GM23248 (cell line): ENCODE data around the gene MED25.
"Not testable (repeated sequence)": the region's sequence is repeated elsewhere in the genome, so short reads cannot be mapped to it uniquely, and the experiment has no call there.

ENCODE experiments used
- EZH2 ChIP-seq: fragments of 200-600 bp; sonication (generic); IDR thresholded peaks from 2 replicates; pipeline ENCODE4 v1.6.1; 2018; ENCODE audit warnings: antibody characterized with exemption, mild to moderate bottlenecking; ENCODE audit not compliant: insufficient read depth, poor library complexity, severe bottlenecking
- EZH2phosphoT487 ChIP-seq: fragments of 200-600 bp; sonication (generic); IDR thresholded peaks from 2 replicates; pipeline ENCODE4 v1.6.1; 2018; ENCODE audit warnings: antibody characterized with exemption, moderate library complexity, mild to moderate bottlenecking, low read depth; ENCODE audit not compliant: insufficient read depth

DNA sequence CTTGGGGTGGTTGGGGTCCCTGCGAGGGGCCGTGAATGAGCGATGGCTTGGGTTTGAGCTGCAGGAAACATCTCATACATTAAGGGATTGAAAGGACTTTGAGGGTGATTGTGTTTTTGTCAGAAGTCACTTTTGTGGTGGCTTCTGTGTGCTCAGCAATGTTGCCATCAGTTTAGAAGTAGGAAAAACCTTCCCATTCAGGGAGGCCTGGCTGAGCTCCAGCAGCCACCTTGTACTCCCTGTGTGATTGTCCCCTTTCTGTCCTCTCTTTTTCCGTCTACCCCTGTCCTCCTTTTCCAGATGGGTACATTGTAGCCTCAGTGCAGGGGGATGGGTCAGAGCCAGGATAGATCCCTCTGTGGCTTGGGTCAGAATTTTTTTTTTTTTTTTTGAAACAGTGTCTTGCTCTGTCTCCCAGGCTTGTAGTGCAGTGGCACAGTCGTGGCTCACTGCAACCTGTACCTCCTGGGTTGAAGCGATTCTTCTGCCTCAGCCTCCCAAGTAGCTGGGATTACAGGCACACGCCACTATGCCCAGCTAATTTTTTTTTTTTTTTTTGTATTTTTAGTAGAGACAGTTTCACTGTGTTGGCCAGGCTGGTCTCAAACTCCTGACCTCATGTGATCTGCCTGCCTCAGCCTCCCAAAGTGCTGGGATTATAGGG, 1.5 kb downstream of the MED25 start:
- not testable (repeated sequence) for TF ChIP-seq EZH2, EZH2phosphoT487
